D341Med (cell line): ENCODE measurements around the gene PRLH.

ENCODE experiments used
- DNase-seq: peaks from one replicate; pipeline ENCODE4 v3.0.0; 2012; ENCODE audit warnings: low spot score

The PRLH gene

DNA sequence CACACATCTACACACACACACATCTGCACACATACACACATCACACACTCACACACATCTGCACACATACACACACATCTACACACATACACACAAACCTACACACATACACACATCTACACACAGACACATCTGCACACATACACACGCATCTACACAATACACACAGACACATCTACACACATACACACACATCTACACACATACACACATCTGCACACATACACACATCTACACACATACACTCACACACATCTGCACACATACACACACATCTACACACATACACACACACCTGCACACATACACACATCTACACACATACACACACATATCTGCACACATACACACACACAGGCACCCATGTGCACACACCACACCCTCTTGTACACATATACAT lies 400 bp upstream of the PRLH start:
- no peak for DNase-seq

DNA sequence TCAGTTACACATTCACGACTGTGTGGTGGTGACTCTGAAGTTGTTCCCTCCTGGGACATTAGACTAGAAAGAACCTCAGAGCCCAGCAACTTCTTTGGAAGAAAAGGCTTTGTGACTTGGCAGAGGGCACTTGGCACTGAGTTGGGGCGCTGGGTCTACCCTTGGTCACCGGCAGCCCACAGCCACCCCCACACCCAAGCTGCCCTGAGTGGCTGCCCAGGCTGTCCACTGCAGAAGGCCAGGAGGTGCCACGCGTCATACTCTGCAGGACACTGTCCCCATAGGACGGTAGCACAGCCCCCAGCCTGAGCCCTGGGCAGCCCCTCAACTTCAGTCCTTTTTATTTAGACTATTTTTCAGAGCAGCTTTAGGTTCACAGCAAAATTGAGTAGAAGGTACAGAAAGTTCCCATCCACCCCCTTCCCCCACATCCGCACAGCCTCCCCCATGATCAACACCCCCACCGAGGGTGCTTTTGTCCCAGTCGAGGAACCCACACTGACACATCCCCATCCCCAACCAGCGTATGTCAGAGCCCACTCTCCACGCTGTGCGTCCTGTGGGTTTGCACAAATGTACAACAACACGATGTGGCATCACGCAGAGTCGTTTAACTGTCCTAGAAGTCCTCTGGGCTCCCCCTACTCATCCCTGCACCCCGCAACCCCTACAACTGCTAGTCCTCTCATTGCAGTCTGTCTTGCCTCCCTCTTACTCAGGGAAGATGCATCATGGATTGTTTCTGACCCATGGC lies 1.1 kb downstream of the PRLH start:
- no peak for DNase-seq

- no peak for DNase-seq
Measured at GRCh38 chr2:237568121-237568660, 1.8 kb downstream of the PRLH start.

DNA sequence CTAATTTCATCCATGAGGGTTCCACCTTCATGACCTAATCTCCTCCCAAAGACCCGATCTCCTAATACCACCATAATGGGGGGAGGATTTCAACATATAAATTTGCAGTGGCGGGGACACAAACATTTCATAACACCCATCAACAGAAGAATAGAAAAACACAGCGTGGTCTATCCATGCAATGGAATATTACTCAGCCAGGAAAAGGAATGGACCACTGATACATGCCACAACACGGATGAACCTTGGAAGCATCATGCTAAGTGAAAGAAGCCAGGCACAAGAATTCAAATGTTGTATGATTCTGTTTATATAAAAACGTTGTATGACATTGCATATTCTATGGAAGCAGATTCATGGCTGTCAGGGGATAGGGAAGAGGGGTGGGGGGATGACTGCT lies 2.7 kb downstream of the PRLH start:
- DNase-seq = no peak

- DNase-seq = no peak
Measured at GRCh38 chr2:237569896-237570295, 3.5 kb downstream of the PRLH start.

DNA sequence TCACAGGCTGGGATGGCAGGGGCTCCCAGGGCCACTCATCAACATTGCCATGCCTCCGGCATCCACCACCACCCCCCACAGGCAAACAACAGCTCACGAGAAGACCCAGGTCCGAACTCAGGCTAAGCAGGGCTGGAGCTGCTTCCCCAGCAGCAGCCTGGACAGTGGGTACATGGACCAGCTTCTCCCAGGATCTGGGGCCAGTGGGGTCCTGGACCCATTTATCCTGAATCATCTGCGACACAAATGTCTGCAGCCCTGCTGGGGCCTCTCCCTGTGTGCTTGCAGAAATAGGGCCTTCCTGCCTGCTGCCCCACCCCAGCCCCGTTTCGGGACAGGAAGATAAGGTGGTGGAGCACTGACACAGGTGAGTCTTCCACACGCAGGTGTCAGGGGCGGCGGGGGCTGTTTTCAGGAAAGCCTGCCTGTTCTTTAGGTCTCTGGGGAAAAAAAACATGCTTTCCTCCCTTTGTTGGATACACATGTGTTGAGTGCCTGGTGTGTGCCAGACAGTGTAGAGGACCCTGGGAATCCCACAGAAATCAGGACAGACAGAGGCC lies 4.5 kb downstream of the PRLH start:
- DNase-seq = no peak

DNA sequence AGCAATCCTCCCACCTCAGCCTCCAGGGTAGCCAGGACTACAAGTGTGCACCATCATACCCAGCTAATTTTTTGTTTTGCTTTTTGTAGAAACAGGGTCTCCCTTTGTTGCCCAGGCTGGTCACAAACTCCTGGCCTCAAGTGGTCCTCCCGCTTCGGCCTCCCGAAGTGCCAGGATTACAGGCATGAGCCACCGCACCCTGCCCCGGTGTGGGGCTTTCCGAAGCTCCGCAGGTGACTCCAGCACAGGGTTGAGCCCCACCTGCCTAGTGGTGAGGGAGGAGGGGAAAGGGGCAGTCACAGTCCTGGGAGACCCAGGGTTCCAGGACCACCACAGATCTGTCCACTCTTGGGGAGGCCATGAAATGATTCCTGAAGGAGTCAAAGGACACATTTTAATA lies 5.2 kb downstream of the PRLH start:
- no peak for DNase-seq

- DNase-seq = peak; percentile 95
Measured at GRCh38 chr2:237572021-237572741, 5.8 kb downstream of the PRLH start.

DNA sequence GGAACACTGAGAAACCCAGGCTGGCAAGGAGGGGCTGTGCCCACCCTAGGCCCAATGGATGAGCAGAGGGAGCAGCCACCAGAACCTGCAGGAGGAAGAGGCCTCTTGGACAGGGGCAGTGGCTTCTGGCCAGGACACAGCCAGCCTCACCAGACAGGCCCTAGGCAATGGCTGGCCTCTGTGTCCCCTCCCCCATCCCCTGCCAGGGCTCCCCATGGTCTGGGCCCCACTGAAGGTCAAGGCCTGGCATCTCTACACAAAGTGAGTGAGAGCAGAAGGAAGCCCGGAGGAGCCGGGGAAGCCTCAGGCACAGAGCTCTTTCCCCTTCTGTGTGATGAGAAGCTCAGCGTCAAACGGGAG lies 6.3 kb downstream of the PRLH start:
- DNase-seq = no peak

DNA sequence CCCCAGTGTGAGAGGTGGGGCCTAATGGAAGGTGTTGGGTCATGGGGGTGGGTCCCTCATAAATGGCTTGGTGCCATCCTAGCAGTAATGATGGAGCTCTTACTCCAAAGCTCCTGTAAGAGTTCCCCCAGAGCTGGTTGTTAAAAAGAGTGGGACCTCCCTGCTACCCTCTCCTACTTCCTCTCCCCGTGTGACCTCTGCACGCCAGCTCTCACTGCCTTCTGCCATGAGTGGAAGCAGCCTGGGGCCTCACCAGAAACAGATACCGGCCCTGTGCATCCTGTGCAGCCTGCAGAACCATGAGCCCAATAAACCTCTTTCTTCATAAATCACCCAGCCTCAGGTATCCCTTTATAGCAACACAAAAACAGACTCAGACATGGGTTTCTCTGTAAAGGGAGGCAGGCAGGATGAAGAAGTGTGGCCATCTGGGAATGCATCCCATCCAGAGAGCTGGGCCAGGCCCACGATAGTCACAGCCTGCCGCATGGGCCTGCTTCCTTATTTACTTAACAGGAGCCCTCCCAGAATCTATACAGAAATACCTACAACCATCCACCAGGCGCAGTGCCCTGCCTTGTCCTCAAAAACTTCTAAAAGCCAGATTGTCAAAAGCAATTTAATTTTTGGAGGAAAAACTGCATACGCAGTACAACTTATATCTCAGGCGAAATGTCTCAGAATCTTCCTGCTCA lies 7.5 kb downstream of the PRLH start:
- no peak for DNase-seq

DNA sequence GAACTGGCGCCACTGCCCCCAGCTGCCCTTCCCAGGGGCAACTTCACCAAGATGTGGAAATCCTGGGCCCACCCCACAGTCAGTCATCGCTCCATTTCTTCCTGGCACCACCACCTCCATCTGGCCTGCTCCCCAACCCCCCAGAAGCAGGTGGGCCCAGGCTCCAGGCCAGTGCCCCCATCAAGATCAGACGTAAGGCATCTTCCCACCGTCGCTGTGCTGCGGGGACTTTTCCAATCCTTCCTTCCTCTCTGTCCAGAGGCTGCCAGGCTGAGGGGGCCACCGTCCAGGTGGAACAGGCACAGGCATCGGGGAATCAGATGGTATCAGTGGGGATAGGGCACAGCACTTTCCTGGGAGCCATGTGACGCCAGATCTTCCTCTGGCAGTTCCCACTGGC lies 8.1 kb downstream of the PRLH start:
- DNase-seq = no peak

DNA sequence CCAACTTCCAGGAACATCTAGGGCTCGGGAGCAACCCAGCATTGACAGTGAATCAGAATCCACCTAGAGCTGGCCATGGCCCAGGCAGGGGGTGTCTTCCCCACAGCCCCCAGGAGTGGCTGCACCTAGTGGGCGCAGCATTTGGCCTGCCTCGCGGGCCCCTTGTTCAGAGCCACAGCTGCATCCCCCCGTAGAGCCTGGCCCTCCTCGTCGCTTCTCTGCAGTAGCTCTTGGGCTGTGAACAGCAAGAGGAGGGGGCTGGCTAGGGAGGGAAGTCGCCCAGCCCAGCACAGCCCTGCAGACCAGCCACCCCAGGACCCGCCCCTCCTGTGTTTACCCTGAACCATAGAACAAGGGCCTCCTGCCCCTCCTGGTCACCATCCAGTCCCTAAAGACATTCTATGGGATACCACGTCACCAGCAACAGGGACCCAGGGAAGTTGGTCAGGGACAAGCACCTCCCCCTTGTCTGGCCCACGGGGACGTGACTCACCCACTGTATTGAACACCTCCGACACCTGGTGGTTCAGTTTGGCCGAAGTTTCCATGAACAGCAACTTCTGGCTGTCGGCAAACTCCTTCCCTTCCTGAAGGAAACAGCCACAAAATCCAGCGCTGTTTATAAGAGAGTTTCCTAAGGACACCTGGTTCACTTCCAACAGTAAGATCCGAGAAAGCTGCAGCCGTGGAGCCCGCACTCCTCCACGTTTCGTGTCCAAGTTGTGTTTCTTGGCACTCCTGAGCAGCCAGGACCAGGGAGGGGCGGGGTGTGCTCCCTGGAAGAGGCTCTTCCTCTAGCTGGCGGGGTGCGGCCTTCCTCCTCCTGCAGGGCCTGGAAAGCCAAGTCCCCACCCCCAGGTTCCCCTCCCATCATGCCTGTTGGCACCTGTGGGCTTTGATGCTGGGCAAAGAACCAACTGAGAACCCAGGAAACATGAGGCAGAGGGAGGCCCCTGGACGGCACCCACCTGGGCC lies 8.8 kb downstream of the PRLH start:
- no peak for DNase-seq

DNA sequence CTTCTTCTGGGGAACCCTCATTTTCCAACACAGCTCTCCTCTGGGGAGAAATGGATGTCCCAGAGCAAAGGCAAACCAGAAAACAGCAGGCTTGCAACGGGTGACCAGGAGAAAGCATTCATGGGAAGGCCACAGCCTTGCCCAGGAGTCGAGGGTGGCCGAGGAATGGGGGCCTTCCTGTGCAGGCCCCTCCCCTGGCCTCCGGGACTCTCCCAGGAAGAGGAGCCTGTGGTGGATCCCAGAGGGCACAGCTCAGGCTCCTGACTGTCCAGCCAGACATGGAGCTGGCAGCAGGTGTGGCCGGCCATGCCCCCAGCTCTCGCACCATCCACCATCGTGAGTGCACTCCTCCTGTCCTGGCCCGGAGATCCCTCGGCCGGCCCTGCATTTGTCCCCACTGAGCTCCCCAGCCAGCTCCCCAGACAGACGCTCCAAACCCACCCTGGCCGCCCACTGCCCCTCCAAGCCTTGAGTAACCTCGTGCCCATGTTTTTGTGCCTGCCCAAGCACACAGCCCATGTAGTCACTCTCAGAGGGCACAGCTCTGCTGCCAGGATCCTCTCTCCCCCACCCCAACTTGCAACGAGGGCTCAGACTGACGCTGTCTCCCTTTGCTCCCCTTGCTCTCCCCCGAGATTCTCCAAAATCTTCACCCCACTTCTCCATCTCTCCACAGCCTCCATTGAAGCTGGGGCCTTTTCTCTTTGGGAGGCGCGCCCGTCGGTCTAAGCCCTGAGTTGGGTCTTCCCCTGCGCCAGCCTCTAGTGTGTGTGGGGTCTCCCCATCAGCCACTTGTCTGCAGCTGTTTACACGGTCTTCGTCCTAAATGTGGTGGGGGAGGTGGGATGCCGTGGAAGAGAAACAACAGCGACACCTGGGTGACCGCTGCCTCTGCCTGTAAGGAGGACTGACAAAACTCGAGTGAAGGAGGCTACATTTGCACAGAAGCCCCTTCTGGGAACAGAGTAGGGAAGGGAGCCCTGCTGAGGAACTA lies 9.8 kb downstream of the PRLH start:
- DNase-seq = no peak

DNA sequence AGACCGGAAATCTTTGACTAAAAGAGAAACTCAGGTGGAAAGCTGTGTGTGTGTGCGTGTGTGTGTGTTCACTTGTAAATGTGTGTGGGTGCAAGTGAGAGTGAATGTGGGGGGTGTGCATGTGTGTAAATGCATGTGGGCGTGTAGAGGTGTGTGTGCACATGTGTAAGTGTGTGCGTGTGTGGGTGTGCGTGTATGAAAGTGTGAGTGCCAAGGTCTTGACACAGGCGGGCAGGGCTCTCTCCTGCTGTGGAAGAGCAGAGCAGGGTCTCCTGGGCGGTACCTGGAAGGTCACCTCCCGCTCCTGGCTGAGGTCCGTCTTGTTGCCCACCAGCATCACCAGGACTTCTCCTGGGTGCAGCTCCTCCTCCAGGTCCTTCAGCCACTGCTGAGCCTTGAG lies 10.6 kb downstream of the PRLH start:
- no peak for DNase-seq

DNA sequence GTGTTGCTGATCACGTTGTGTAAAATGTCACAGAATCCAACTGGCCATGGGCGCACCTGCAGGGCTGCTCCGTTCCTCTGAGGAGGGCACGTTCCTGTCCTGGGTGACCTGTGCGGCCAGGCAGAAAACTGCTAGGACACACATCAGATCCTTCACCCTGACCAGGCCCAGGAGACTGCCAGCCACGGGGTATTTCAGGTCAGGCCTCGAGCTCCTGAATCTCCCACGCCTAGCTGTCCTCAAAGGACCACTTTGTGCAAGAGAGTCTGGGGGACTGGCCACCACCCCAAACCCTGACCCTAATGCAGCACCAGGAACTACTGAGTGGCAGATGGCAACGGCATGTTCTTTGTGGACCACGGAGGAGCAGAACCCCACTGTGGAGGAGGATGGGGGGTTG lies 11.1 kb downstream of the PRLH start:
- no peak for DNase-seq

DNA sequence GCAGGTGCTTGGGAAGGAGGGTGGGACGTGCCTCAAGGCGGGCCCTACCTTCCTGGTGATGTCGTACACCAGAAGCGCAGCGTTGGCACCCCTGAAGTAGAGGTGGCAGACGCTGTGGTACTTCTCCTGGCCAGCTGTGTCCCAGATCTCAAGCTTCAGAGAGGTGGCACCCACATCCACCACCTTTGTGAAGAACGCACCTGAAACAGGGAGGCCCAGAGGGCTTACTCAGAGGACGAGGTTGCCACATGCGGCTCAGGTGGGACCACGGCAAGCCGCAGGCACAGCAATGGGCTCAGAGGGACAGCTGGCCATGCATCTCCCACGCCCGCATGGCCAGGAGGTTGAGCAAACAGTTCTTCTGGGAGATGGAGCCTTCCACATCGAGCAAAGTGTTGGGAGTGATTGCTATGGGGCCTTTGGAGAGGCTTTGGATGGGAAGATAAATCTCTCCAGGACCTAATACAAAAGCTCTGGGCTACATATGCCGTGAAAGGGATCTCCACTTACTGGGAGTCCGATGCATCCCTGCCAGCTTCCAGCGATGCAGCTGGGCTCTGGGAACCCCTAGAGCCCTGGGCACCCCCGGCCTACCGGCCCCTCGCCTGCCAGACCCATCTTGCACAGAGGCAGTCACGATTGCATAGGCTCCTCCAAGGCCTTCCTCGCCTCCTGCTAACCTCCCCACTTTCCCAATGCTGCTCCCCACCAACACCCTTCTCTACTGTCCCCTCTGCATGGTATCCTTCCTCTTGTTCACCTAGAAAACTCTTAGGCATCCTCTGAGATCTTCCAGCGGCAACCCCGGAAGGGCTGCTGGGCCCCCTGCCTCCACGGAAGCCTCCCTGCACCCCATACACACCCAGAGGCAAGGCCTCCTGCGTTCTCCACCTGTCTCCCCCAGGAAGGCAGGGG lies 11.8 kb downstream of the PRLH start:
- DNase-seq = no peak

GRCh38 chr2:237581326-237581725 lies 15.0 kb downstream of the PRLH start:
- DNase-seq = no peak

GRCh38 chr2:237581751-237582746 lies 15.7 kb downstream of the PRLH start:
- DNase-seq = peak; percentile 61
